GM19467 (cell line): ENCODE results near the gene RUBCNL.
"Not testable (repeated sequence)": the region's sequence is repeated elsewhere in the genome, so short reads cannot be mapped to it uniquely, and the experiment has no call there.

ENCODE experiments used
- ATAC-seq: cut with Tn5 transposase; IDR thresholded peaks from one replicate; pipeline ENCODE4 v1.9.1; 2021; ENCODE audit warnings: mild to moderate bottlenecking, moderate library complexity; ENCODE audit not compliant: unreplicated experiment

The RUBCNL gene

GRCh38 chr13:46374710-46375109, 12.3 kb downstream of the RUBCNL start:
- ATAC-seq: no peak

DNA sequence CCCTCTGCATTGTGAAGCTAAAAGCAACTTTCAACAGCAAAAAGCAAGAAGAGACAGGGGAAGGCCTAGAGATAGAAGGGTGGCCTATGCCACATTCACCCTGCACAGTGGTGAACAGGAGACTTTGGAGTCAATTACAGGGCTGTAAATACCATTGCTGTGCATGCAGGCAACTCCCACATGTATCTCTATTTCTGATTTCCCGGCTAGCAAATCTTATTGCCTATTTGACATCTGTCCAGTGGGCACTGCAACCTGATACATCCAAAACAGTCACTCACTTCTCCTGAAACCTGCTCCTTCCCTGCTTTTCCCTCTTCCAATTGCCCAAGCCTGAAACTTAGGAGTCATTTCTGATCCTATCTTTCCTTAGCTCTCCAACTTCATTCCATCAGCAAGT, 13.4 kb downstream of the RUBCNL start:
- no peak for ATAC-seq

DNA sequence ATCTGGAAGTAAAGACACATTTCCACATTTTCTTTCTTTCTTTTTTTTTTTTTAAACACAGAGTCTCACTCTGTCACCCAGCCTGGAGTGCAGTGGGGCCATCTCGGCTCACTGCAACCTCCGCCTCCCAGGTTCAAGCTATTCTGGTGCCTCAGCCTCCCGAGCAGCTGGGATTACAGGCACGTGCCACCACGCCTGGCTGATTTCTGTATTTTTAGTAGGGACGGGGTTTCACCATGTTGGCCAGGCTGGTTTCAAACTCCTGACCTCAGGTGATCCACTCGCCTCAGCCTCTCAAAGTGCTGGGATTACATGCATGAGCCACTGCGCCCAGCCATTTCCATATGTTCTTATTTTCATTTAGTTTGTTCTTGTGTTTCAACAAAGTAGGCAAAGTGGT, 14.1 kb downstream of the RUBCNL start:
- ATAC-seq: not testable (repeated sequence)

DNA sequence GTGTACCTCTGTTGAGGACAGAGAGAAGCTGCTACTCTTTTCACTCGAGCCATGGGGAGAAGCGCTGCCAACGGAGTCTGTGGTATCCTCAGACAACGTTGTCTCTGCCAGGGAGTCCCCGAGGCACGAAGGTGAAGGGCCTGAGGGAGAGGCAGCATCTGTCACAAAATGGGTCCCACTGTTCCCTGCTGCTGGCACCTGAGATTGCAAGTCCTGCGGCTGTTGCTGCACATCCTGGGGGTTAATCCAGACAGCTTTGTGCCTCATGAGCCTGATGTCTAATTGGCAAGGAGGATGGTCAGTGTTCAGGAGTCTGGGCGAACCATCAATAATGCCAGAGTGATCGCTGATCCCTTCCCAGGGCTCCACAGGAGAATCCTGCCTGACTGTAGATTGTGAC, 15.0 kb downstream of the RUBCNL start:
- ATAC-seq: no peak

GRCh38 chr13:46369506-46370277, 17.4 kb downstream of the RUBCNL start:
- peak; percentile 64 for ATAC-seq

DNA sequence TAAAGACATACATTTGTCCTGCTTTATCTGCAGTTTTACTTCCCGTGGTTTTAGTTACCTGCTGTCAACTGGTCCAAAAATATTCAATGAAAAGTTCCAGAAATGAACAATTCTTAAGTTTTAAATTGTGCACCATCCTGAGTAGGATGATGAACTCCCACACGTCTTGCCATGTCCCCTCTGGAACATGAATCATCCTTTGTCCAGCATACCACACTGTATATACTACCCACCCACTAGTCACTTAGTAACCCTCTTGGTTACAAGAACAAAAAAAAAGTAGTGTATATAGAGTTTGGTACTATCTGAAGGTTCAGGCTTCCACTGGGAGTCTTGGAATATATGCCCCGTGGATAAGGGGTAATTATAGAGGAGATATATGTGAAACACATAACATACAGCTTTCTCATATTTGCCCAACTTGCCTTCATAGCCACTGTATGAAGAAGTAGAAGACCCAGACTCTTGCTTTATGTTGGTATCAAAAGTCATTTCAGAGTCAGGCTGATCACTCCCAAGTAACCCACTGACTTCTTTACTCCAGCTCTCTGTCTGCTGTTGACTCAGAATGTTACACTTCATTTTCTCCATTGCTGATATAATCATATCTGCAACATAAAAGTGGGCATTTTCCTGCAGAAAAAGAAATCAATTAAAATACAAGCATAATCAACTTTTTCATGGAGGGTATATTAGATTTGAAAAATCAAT, 19.3 kb downstream of the RUBCNL start:
- no peak for ATAC-seq

- no peak for ATAC-seq
Measured at GRCh38 chr13:46361276-46361934, 25.6 kb downstream of the RUBCNL start.

GRCh38 chr13:46360604-46361003, 26.4 kb downstream of the RUBCNL start:
- no peak for ATAC-seq

- ATAC-seq: no peak
Measured at GRCh38 chr13:46359714-46360113, 27.3 kb downstream of the RUBCNL start.

GRCh38 chr13:46355901-46356590, 31.0 kb downstream of the RUBCNL start:
- no peak for ATAC-seq

- ATAC-seq: no peak
Measured at GRCh38 chr13:46355088-46355468, 32.0 kb downstream of the RUBCNL start.

- no peak for ATAC-seq
Measured at GRCh38 chr13:46354156-46355087, 32.6 kb downstream of the RUBCNL start.

DNA sequence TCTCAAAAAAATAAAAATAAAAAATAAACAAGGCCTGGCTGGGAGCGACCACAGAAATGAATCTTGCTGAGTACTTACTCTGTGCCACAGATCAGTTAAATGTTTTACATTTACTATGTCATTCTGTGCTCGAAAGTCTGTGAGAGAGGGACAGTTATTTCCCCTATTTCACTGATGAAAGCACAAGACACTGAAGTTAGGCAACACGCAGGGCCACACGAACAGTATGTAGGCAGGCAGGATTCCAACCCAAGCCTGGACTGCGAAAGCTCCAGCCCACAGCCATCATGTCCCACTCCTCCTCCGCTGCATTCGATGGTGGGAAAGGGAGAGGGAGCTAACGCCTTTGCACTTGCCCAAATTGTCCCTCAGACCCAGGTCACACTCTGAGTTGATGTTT, 34.2 kb downstream of the RUBCNL start:
- no peak for ATAC-seq

- ATAC-seq: no peak
Measured at GRCh38 chr13:46350003-46350402, 37.0 kb downstream of the RUBCNL start.

GRCh38 chr13:46348961-46349360, 38.1 kb downstream of the RUBCNL start:
- no peak for ATAC-seq

DNA sequence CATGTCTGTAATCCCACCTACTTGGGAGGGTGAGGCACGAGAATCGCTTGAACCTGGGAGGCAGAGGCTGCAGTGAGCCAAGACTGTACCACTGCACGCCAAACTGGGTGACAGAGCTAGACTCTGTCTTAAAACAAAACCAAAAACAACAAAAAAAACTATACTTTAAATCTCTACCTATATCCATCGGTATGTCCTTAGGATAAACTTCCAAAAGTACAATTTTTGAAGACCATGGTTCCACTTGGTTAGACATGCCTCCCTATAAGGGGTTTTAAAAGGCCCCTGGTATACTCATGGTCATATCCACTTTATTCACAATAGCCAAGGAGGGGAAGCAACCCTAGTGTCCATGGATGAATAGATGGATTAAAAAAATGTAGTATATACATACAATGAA, 39.8 kb downstream of the RUBCNL start:
- no peak for ATAC-seq

DNA sequence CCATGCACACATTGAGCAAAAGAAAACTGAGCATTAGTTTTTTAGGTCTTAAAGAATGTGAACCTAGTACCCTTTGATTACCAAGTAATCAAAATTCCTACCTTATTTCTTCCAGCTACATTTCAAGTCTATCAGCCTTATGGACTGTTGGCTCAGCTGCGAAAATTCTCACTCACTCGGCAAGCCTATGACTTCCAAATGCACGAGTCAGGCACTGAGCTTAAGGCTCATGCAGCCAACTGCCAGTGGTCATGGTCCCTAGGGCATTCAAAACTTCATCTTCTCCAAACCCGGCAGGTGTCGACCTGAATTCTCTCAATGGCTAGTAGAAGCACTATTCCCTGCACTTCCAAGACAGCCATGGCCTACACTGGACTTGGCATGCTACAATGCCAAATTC, 41.2 kb downstream of the RUBCNL start:
- ATAC-seq: no peak

DNA sequence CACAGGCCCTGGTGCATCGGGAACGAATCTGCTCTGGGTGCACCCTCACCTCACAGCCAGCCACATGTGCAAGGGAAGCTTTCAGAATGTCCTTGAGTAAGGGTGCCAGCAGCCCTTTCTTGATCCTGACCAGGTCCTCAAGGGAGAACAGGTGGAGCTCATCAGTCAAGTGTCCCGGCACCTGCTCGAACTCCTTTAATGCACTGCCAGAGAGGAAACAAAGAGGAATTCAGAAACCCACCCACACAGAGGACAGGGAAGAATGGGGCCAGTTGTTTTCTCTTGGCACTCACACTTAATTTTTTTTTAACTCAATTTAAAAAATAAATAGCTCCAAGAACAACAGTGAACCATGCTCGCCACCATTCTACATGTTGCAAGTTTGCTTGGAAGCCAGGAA, 41.7 kb downstream of the RUBCNL start:
- no peak for ATAC-seq

DNA sequence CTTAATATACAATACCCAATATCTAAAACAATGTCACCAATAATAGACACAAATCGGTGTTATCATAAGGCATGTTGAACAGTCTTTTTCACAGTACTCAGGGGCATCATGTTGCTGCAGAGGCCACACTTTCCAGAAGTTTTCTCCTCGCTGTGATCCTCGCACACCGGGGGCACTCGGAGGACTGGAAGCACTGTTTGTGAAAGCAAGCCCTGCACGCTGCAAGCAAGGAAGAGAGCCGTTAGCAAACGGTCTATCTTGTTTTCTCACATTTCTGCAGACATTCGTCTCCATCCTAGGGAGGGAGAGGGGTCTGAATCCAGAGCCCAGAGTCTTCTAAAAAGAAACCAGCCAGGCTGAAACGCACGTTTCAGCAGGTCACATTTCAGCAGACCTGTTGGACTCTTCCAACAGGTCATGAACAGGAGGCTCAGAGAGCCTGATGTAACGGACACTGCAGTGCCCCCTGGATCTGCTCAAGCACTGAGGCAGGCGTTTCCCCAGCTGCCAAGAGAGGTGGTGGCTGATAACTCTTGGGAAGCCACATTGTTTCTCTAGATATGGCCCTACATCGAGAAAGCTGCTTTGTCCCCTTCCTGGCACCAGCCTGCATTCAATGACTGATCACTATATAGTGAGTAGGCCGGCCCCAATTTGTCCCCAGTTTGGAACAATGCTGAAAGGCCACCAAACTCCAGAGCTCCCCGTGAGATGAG, 43.6 kb downstream of the RUBCNL start:
- ATAC-seq: no peak

DNA sequence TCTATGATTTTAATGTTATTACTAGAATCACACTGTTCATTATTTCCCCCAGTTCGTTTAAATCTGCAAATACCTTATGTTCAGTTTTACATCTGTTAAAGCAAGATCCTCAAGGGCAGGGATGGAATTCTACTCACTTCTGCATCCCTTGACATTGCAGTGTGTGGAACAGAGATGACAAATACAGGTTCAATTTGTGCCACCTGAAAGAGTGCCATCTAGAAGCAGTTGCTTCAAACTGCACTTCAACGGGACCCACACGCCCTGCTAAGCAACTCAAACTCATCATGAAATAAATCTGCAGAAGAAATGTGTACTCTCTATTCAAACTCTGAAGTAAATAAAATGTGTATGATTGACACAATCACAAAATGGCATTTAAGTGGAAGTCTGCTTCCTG, 44.5 kb downstream of the RUBCNL start:
- ATAC-seq: no peak
